ENCODE data around the gene SYN1. TPM values are rescaled to one million over a fixed set of nuclear protein-coding genes. Genes with fewer than 3 reads are reported as not detected.

The SYN1 gene
- total RNA-seq, 1 donor from 2014 or later = 0.75 TPM

DNA sequence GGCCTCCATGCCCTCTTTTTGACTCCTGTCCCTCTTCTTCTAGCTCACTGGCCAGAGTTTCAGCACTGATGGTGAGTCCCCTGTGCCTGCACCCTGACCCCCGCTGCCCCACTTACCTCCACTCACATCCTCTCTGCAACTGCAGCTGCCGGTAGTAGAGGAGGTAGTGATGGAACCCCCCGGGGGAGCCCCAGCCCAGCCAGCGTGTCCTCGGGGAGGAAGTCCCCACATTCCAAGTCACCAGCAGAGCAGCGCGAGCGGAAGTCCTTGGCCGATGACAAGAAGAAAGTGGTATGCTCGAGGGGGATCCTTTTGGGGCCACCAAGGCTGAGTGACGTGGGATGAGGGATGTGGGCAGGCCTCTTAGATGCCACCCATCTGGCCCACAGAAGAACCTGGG lies 52.8 kb downstream of the SYN1 start:
- DNase-seq (no peak), ATAC-seq (no peak)
- Histone ChIP-seq H3K4me3 (no peak overlapping the region), H3K27ac (no peak overlapping the region), H3K27me3 (no peaks in the 10 kb centered on the region), H3K9me3 (no peaks in the 10 kb centered on the region), H3K4me1 (peaks cover 9% of the 10 kb centered on the region), H3K36me3 (peaks cover 49% of the 10 kb centered on the region)
- intact Hi-C loops (cut with DNase I) = no loop called here
- TF ChIP-seq, protein P1, sequence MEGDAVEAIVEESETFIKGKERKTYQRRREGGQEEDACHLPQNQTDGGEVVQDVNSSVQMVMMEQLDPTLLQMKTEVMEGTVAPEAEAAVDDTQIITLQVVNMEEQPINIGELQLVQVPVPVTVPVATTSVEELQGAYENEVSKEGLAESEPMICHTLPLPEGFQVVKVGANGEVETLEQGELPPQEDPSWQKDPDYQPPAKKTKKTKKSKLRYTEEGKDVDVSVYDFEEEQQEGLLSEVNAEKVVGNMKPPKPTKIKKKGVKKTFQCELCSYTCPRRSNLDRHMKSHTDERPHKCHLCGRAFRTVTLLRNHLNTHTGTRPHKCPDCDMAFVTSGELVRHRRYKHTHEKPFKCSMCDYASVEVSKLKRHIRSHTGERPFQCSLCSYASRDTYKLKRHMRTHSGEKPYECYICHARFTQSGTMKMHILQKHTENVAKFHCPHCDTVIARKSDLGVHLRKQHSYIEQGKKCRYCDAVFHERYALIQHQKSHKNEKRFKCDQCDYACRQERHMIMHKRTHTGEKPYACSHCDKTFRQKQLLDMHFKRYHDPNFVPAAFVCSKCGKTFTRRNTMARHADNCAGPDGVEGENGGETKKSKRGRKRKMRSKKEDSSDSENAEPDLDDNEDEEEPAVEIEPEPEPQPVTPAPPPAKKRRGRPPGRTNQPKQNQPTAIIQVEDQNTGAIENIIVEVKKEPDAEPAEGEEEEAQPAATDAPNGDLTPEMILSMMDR (IDR thresholded peaks at IDR 0.05) = no peak

DNA sequence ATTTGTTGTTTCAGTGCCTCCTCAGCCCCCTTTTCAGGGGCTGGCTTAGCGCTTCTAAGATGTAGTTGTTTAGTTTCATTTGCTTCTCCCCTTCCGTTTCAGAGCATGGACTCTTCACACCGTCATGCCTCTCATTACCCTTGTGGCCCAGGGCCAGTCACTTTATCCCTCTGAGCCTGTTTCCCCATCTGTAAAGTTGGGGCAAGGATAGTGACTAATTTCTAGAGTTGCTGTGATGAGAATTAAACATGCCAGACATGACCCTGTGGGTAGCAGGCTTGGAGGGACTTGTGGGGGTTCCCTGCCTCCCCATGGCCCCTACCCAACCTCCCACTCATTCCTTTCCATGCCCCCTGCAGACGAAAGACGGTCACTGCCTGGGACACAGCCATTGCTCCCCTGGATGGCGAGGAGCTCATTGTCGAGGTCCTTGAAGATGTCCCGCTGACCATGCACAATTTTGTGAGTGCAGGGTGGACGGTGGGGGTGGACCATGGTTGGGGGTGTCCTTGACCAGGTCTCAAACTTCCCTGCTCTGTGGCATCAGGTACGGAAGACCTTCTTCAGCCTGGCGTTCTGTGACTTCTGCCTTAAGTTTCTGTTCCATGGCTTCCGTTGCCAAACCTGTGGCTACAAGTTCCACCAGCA lies 55.1 kb downstream of the SYN1 start:
- H3K27me3 ChIP-seq = no peaks in the 10 kb centered on the region
- intact Hi-C loops (cut with DNase I) = no loop called here
- H3K4me3 ChIP-seq = no peak overlapping the region
- TF ChIP-seq, protein P1 (IDR thresholded peaks at IDR 0.05) = no peak
- ATAC-seq (no peak), DNase-seq (no peak)
- peaks cover 44% of the 10 kb centered on the region for H3K36me3 ChIP-seq
- no peaks in the 10 kb centered on the region for H3K9me3 ChIP-seq
- H3K27ac ChIP-seq = no peak overlapping the region
- H3K4me1 ChIP-seq = peaks cover 9% of the 10 kb centered on the region

DNA sequence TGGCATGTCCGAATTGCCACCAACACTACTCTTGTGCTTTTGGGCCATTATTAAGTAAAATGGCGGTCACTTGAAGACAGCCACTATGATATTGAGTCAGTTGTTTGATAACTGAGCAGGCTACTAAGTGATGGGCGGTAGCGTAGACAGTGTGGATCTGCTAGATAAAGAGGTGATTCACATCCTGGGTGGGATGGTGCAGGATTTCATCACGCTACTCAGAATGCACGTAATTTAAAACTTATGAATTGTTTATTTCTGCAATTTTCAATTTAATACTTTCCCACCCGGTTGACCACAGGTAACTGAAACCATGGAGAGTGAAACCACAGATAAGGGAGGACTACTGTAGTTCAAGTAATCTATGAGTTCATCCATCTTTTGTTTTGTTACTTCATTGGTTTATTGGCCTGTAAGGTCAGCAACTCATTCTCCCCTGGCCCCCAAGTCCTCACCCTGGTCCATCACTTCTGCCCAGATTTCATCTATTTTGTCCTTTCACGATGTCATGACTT lies 55.8 kb downstream of the SYN1 start:
- H3K9me3 ChIP-seq = no peaks in the 10 kb centered on the region
- DNase-seq (no peak), ATAC-seq (no peak)
- H3K27me3 ChIP-seq = no peaks in the 10 kb centered on the region
- no peak overlapping the region for H3K4me3 ChIP-seq
- TF ChIP-seq, protein P1 (IDR thresholded peaks at IDR 0.05) = no peak
- H3K4me1 ChIP-seq = peaks cover 9% of the 10 kb centered on the region
- intact Hi-C loops (cut with DNase I) = no loop called here
- H3K27ac ChIP-seq = no peak overlapping the region
- H3K36me3 ChIP-seq = peaks cover 42% of the 10 kb centered on the region

DNA sequence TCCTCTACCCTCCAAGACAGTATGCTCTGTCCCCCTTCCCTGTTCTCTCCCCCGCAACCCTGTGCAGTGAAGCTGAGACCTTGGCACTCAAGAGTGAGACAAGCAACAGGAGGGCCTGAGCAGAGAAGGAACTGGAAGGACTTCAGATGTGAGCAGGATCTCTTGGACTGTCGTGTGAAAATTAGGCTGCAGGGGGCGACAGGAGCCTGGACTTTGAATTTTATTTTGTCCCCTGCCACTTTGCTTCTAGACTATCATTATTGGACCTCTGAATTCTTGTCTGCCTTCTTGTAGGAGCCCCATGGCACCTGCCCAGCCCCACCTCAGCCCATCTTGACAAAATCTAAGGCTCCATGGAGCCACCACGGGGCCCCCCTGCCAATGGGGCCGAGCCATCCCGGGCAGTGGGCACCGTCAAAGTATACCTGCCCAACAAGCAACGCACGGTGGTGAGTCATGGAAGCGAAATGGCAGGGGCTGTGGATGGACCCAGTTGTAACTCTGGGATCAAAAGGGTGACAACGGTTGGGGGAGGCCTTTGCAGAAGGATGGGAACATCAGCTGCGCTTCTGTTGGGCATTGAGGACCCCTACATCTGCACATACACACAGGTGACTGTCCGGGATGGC lies 56.9 kb downstream of the SYN1 start:
- TF ChIP-seq, protein P1 (IDR thresholded peaks at IDR 0.05) = peak; percentile 24
- H3K4me3 ChIP-seq = no peak overlapping the region
- no peak overlapping the region for H3K27ac ChIP-seq
- H3K36me3 ChIP-seq = peaks cover 31% of the 10 kb centered on the region
- peaks cover 9% of the 10 kb centered on the region for H3K4me1 ChIP-seq
- no peaks in the 10 kb centered on the region for H3K27me3 ChIP-seq
- H3K9me3 ChIP-seq = no peaks in the 10 kb centered on the region
- DNase-seq (no peak), ATAC-seq (no peak)
- intact Hi-C loops (cut with DNase I) = no loop called here

DNA sequence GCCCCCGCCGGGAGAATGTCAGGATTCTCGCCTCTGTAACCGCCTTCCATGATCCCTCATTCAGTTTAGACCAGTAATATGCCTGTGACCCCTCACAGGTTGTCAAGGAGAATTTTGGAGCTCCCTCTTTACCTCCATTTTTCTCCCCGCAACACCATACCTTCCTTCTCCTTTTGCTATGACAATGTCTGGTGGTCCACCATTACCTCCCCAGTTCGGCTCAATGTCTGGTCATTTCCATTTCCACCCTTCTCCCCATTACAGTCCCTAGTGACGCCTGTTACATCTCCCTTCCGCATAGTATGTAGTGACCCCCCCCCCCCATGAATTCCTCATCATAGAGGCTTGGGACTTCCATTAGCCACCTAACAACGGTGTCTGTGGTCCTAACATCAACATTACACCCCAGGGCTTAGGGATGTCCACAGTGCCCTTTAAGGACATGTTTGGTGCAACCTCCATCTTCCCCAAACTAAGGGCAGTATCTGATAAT lies 58.0 kb downstream of the SYN1 start:
- no peaks in the 10 kb centered on the region for H3K9me3 ChIP-seq
- intact Hi-C loops (cut with DNase I) = no loop called here

More for the DNA sequence above, 58.0 kb downstream of the SYN1 start:
- Histone ChIP-seq H3K27me3 (no peaks in the 10 kb centered on the region), H3K4me1 (peaks cover 9% of the 10 kb centered on the region), H3K27ac (peak overlapping the region; percentile 96), H3K36me3 (peaks cover 21% of the 10 kb centered on the region), H3K4me3 (peak overlapping the region; percentile 61)
- ATAC-seq (no peak), DNase-seq (no peak)
- TF ChIP-seq, protein P1 (IDR thresholded peaks at IDR 0.05) = no peak
